ENCODE data around the gene DEF6. TPM values are rescaled to one million over a fixed set of nuclear protein-coding genes. Genes with fewer than 3 reads are reported as not detected.

Gene DEF6
- total and polyA plus RNA-seq, 2 experiments from 2014 or later: 5.1 to 7.2 TPM

GRCh38 chr6:35341557-35341956, 43.9 kb downstream of the DEF6 start (continued):
- no peak for TF ChIP-seq ZNF462 (CRISPR knock-in tag; IDR thresholded peaks at IDR 0.05)
- no peak for TF ChIP-seq EZH2phosphoT487 (IDR thresholded peaks at IDR 0.05; ENCODE audit: unreplicated experiment)
- TF ChIP-seq ETS1 (IDR thresholded peaks at IDR 0.05): no peak

DNA sequence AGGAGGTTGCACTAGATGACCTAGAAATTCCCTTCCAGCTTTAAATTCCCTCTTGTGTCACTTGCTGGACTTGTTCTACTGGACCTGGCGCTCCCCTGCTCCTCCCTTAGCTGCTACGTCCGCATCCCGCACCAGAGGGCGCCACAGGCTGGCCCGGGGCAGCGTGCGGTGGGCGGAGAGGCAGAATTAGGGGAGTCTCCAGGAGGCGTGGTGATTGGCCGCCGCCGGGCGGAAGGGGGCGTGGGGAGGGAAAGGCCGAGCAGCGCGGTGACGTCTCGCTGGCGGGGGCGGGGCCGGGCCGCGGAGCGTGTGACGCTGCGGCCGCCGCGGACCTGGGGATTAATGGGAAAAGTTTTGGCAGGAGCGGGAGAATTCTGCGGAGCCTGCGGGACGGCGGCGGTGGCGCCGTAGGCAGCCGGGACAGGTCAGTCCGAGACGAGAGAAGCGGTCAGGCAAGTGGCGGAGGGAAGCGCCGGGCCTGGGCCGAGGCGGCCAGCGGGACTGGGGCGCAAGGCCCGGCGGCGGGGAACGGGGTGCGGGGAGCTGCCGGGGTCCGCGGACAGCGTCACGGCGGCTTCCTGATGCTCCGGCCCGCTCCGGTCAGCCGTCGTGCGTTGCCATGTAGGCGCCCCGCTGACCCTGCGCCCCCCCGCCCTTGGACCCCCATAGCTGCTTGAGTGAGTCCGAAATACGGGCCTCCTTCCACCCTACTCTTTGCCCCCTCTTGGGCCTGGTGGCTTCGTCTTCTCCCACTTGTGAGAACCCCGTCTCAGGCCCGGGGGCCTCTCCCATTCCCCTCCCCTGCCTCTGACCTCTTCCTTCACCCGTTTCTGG, 44.9 kb downstream of the DEF6 start, which contains the start of gene PPARD:
Gene PPARD (plus strand): TSS at position 301 of the 834 bp plus-strand sequence. CDS start 68,530 bp downstream, outside the sequence.
- Histone ChIP-seq H3K4me2 (peak within 1 kb of the TSS; percentile 85), H3K9me2 (ENCODE audit: insufficient read depth) (no peaks in the 10 kb centered on the region), H3K27ac (ENCODE audit: low read depth) (no peak within 1 kb of the TSS), H3K4me3 (peak within 1 kb of the TSS; percentile 82), H3K4me1 (ENCODE audit: insufficient read depth) (peaks cover 12% of the 10 kb centered on the region), H3K36me3 (ENCODE audit: insufficient read depth) (no peaks in the 10 kb centered on the region), H4K20me1 (replicated peaks; ENCODE audit: insufficient read depth) (0 out of 2 replicates have a peak, but pooled peaks cover 3% of the 10 kb centered on the region), H3F3A (replicated peaks; ENCODE audit: low read depth) (peaks cover 5% of the 10 kb centered on the region; the same call in 1 of the 2 replicates), H2AFZ (peak within 1 kb of the TSS; percentile 80), H3K79me2 (replicated peaks; ENCODE audit: insufficient read depth) (peaks cover 25% of the 10 kb centered on the region), H3K27me3 (ENCODE audit: insufficient read depth) (no peaks in the 10 kb centered on the region)
- Mint-ChIP-seq H3K4me1 (peaks cover 16% of the 10 kb centered on the region), H3K9me3 (peaks cover 9% of the 10 kb centered on the region; the same call in 2 of the 3 replicates), H3K27me3 (ENCODE audit: insufficient read depth, low read depth, poor library complexity) (peaks cover 5% of the 10 kb centered on the region), H3K36me3 (ENCODE audit: low read depth) (no peaks in the 10 kb centered on the region; the same call in 2 of the 3 replicates), H3K4me3 (peak within 1 kb of the TSS; percentile 88), H3K27ac (no peak within 1 kb of the TSS)
- ATAC-seq (peak; percentile 91), DNase-seq (ENCODE audit: low spot score) (peak; percentile 97)
- TF ChIP-seq, protein P1, sequence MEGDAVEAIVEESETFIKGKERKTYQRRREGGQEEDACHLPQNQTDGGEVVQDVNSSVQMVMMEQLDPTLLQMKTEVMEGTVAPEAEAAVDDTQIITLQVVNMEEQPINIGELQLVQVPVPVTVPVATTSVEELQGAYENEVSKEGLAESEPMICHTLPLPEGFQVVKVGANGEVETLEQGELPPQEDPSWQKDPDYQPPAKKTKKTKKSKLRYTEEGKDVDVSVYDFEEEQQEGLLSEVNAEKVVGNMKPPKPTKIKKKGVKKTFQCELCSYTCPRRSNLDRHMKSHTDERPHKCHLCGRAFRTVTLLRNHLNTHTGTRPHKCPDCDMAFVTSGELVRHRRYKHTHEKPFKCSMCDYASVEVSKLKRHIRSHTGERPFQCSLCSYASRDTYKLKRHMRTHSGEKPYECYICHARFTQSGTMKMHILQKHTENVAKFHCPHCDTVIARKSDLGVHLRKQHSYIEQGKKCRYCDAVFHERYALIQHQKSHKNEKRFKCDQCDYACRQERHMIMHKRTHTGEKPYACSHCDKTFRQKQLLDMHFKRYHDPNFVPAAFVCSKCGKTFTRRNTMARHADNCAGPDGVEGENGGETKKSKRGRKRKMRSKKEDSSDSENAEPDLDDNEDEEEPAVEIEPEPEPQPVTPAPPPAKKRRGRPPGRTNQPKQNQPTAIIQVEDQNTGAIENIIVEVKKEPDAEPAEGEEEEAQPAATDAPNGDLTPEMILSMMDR (conservative IDR thresholded peaks at IDR 0.05; ENCODE audit: low read depth in 2 of 2): peak; percentile 96 to 99
- no peak for TF ChIP-seq JUNB (IDR thresholded peaks at IDR 0.05; ENCODE audit: unreplicated experiment)
- TF ChIP-seq CREB1 (CRISPR knock-in tag; IDR thresholded peaks at IDR 0.05; ENCODE audit: low read depth): peak; percentile 89
- peak; percentile 77 for TF ChIP-seq POLR2AphosphoS5 (IDR thresholded peaks at IDR 0.05; ENCODE audit: low read depth)

Measured in GM23338 (cell line).